Ammon's horn (tissue), 1 donor: ENCODE results near the gene ORAI3.

Experiments
- DNase-seq: peaks from one replicate; pipeline ENCODE4 v3.0.0-alpha.2; 2016; ENCODE audit warnings: low spot score

ORAI3 gene

DNA sequence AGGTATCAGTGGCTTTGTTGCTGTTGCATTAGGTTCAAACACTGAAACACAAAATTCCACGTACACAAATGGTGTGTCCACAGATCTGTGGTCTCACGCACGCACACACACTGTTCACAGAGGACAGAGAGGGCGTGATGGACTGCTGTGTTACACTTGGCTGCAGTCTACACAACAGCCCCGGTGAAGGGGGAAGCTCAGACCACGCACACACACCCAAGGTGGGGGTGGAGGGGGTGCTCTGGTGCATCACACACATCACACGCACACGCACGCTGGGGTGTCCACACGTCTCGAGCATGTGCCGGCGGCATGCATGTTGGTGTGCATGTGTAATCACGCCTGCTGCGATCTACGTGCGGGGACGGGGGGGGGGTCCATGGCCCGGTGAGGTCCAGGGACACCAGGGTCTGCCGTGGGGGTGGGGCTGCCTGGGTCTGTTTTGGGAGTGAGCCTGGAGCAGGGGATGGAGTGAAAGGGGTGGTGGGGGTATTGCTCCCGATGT, 43.5 kb downstream of the ORAI3 start:
- no peak for DNase-seq

DNA sequence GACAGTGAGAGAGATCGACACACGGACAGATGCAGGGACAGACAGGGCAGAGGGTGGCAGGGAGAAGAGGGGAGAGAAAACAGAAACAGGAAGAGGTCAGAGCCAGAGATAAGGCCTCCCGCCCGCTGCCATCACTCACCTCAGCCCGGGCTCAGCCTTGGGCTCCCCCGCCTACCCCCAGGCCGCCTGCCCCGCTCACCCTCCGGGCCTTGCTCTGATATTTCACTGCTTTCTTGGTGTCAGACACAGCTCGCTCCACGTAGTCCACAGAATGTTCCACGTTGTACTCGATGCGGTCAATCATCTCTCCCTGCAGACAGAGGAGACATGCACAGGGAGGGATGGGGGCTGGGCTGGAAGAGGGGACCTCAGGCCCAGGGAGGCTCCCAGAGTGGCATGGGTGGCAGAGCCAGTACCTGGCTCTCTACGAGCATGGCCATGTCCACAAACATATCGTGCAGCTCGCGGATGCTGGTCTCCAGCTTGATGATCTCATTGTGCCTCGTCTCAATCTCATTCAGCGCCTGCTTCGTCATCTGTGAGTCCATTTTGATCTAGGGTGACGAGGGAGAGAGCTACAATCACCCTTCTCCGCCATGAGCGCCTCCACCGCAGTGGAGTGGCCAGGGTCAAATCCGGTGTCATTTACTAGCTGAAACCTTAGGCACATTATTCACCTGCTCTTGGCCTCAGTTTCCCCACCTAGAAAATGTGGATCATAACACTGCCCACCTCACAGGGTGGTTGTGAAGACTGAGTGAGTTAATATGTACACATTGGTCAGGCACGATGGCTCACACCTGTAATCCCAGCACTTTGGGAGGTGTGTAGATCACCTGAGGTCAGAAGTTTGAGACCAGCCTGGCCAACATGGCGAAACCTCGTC, 44.3 kb downstream of the ORAI3 start:
- DNase-seq: no peak

DNA sequence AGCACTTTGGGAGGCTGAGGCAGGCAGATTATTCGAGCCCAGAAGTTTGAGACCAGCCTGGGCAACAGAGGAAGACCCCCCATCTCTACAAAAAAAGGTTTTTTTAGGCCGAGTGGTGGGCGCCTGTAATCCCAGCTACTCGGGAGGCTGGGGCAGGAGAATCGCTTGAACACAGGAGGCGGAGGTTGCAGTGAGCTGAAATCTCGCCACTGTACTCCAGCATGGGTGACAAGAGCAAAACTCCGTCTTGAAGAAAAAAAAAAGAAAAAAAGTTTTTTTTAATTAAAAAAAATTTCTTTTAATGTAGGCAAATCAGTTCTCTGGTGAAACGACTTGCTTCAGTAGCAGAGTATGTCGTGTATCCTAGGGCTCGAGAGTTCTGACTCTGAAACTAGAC, 47.1 kb downstream of the ORAI3 start:
- no peak for DNase-seq

DNA sequence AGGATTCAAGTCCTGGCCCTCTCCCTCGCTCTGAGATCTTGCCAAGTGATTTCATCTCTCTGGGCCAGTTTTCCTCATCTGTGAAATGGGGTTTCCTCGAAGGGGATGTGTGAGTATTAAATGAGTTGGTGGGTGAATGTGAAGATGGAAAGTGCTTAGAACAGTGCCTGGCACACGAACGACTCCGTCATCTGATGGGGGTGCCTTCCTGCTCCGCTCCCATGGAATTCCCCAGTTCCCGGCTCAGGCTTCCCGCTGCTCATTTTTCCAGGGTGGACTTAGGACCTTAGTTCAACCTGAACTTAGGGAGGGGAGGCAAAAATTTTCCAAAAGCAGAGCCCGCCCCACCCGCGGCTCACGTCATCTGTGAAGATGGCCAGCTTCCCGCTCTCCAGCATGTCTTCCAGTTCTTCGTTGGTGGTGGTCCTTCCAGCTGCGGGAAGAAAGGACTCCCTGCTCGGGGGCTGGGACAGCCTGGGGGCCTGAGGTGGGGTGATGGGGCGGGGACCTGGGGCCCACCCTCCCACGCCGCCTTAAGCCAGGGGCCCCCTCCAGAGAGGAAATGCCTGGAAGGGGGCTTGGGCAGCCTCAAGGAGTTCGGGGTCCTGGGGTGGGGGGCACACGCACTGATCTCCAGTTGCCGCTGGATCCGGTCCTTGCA, 47.6 kb downstream of the ORAI3 start:
- DNase-seq: no peak

DNA sequence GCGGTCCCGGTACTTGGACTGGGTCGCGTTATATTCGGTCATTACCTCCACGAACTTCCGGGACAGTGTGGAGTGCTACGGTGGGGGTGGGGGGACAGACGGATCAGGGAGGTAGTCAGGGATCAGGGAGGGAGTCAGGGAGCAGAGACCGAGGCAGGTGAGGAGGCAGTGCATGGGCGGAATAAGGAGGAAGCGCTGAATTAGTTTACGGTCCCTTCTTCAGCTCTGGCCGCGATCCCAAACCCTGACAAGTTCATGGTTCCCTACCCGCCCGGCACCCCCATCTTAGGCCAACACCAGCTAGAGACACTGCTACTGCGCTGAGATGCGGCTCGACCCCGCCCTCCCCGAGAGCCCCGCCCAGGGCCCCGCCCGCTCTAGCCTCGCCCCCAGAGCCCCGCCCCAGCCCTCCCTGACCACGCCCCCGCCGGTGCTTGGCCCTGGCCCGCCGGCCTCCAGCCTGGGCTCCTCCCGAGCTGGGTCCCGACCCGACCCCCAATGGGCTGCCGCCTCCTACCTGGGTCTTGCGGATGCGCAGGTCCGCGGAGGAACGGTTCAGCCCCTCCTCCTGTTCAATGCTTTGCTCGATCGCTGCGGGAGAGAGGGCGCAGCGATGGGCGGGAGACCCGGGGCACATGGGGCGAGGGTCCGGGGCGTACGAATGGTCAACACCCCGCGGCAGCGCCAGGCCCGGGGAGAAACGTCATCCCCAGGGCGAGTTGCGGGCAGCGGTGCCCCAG, 48.3 kb downstream of the ORAI3 start:
- DNase-seq: peak; percentile 35

DNA sequence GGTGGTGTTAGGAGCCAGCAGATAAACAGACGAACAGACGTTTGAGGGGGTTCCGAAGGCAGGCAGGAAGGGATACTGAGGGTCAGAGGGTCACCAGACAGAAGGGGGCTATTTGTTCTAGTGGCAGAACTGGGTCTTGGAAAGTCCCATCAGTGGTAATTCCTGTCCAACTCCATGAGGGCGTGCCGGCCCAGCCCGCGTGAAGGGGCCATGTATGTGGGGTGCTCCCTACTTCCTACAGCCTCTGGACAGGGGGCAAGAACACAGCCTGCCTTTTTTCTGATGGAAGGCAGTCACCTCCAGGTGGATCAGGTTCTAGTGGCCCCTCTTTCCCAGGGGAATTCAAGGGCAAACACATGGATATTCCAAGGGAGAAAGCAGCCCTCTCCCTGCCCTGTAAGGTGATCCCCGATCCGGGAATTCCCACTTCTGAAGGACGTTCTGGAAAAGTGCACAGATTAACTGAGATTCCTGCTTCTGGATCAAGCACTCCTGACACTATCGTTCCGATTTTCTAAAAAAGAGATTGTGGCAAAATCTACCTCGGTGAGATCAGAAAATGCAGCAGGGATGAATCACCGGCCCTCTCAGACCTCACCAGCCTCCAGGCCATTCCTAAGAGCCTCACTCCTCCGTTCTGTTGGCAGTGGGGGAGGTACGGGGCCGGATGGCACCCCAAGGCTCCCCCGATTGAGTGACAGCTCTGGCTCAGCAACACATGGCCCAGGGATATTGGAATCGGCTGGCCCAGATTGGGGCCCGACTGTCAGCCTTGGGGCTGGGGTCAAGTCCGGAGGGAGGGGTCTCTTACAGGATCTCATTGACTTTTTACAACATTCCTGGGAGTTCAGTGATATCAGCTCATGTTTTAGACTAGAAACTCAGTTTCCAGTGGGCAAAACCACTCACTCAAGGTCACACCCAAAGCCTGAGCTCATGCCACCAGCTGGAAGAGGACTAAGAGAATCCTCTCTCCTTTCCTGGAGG, 49.1 kb downstream of the ORAI3 start:
- DNase-seq: no peak

DNA sequence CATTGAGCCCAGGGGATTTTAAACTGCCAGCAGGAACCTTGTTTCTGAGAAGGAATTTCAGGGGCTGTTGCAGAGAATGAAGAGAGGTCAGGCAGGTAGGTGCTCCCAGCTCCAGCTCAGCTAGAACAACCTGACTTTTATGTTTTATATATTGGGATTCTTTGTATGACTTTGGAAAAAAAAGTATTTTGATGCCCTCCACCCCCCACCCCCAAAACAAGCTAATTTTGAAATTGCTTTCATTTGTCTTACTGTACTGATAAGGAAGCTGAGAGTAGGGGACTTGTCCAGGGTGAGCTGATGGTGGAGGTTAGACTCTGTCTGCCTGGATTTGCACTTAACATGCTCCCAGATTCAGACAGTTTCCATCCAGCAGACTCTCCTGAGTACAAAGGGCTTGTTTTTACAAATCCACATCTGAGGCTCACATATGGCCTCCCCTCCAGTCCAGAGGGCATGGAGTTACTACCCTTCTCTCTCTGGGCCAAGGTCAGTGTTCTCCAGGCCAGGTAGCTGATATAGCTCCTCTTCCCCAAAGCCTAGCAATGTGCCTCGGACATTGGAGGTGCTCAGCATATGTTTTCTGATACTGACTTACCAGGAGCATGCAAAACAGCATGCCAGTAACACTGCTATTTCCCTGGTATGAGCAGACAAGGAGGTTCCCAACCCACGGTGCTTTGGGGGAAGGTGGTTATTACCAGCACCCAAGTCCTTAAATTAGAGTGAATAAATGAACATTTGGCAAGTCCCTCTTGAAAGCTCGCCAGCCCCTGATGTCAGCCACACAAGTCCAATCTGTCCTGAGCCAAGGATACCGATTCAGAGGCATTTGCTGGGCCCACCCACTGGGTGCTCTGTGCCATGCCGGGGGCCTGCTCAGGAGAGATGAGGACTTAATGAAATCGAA, 50.2 kb downstream of the ORAI3 start:
- no peak for DNase-seq

DNA sequence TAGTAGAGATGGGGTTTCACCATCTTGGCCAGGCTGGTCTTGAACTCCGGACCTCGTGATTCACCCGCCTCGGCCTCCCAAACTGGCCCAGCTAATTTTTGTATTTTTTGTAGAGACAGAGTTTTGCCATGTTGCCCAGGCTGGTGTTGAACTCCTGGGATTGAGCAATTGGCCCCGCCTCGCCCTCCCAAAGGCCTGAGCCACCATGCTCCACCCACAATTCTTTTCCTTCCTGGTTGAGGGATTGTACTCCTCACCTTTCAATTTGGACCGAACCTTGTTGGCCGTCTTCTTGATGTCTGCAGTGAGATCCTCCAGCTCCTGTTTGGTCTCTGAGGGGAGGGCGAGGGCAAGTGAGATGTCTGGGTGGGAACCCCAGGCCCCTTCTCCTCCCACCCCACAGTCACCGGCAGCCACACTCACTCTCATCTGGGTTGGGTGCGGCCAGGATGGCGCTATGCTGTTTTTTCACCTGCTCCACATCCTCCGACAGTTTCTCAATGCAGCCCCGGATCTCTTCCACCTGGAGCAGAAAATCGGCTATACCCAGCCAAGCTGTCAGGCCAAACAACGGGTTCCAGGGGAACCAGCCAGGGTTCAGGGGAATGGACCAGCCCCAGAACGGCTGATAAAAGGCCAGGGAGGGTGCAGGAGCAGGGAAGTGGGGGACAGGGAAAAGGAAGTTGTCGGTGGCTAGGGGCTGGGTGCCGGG, 52.0 kb downstream of the ORAI3 start:
- no peak for DNase-seq

DNA sequence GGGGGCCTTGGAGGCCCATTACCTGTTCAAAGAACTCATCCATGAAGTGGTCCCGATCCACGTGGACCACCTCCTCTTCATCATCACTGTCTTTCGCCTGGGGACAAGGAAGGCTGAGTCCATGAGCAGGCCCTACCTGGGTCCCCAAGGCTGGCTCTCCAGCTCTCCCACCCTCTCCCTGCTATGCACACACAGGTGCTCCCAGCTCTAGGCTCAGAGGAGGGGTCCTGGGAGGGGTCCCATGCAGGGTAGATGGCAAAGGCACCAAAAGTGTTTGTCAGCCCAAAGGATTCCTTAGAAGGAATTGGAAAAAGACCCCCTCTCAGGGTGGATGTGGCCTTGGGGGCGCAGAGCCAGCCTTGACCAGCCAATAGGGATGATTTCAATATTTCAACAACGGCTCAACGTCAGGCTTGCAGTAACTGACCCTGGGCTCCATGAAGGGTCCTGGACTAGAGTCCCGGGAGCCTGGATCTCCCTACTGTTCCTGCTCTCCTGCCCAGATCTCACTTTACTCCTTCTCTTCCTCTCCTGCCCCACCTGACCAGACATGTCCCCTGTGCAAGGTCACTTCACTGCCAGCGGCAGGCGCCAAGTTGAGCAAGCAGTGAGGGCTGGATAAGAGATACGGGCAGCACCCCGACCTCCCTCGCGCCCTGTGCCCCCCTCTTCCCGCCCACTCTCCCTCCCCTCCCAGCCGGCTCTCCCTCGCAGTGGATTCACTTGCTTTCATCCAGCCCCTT, 52.8 kb downstream of the ORAI3 start:
- no peak for DNase-seq

DNA sequence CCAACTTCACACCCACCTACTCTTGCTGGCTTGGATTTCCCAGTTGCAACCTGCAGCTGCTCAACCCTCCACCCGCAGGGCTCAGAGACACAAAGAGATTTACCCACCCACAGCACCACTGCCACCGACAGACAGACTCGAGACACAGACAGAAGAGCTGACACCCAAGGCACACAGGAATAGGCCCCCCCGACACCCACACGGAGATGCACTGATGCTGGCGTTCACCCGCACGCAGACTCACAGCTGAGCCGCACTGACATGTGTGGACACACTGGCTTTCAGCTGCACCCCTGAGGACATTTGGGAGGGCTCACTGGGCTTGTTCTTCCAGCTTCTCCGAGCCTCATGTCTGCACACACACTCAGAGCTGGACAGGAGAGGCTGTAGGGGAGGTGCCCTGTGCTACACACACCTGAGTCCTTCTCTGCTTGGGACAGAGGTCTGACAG, 53.4 kb downstream of the ORAI3 start:
- no peak for DNase-seq

DNA sequence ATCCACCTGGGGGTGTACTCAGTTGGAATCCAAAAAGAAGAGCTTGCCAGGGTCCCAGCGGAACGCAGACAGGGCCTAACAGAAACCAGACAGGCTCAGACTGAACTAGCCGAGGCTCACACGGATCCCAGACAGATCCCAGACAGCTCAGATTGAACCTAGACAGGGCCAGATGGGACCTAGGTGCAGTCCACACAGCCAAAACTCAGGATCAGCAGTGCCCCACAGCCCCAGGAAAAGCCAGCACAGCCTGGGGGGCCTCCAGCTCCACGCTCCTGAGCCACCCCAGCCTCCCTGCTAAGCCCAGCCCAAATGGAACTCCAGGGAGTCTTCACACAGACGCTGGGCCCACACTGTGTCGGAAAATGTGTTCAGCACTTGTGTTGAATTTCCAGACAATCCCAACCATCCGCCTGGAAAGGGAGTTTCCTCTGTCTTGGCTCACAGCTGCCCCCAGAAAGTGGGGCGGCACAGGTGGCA, 54.0 kb downstream of the ORAI3 start:
- DNase-seq: no peak

DNA sequence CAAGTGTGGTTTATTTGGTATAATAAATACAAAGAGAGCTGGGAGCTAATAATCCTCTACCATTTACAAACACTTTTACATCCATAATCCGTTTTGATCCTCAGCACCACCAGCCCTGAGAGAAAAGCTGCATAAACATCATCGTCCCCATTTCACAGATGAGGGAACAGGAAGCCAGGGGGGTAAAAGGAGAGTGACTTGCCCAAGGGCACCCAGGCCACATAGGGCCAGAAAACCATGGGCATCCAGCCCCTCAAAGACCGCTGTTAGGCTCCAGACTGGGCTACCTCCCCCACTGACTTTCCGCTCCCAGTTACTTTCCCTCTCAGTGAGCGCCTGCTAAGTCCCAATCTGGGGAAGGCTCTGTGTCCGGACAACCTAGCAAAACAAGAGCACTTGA, 54.9 kb downstream of the ORAI3 start:
- no peak for DNase-seq
